HepG2 (cell line): ENCODE results near the gene EHBP1. TPM values are rescaled to one million over a fixed set of nuclear protein-coding genes. Genes with fewer than 3 reads are reported as not detected.
A peak's percentile ranks its signal among the peaks of the same experiment; 100 is the strongest.

Experiments used
- BRF2 ChIP-seq: sonication (generic); formaldehyde crosslinking; IDR thresholded peaks from 2 replicates; pipeline ENCODE4 v1.8.1; 2022; ENCODE audit warnings: mild to moderate bottlenecking, missing genetic modification reagents
- CREBL2 ChIP-seq: sonication (generic); formaldehyde crosslinking; IDR thresholded peaks from 2 replicates; pipeline ENCODE4 v1.8.1; 2023; ENCODE audit warnings: missing genetic modification reagents, mild to moderate bottlenecking, borderline replicate concordance
- CSRNP1 ChIP-seq: sonication (generic); formaldehyde crosslinking; IDR thresholded peaks from 2 replicates; pipeline ENCODE4 v1.8.1; 2023; ENCODE audit warnings: mild to moderate bottlenecking, missing genetic modification reagents
- DR1 ChIP-seq: sonication (generic); formaldehyde crosslinking; IDR thresholded peaks from 2 replicates; pipeline ENCODE4 v1.8.0; 2021; ENCODE audit warnings: mild to moderate bottlenecking, missing genetic modification reagents, inconsistent platforms
- ETV5 ChIP-seq: IDR thresholded peaks from 2 replicates; pipeline ENCODE4 v1.6.1; 2018; ENCODE audit warnings: missing biosample characterization, missing genetic modification reagents, inconsistent platforms, borderline replicate concordance
- HDAC1 ChIP-seq: sonication (generic); formaldehyde crosslinking; IDR thresholded peaks from 2 replicates; pipeline ENCODE4 v1.5.1; 2020; ENCODE audit warnings: mild to moderate bottlenecking, missing genetic modification reagents
- HDAC2 ChIP-seq: sonication (generic); formaldehyde crosslinking; IDR thresholded peaks from 2 replicates; pipeline ENCODE4 v1.4.0; 2020; ENCODE audit warnings: missing genetic modification reagents
- MTF1 ChIP-seq: sonication (generic); formaldehyde crosslinking; IDR thresholded peaks from 2 replicates; pipeline ENCODE4 v1.5.0; 2020; ENCODE audit warnings: missing genetic modification reagents
- PBX3 ChIP-seq: sonication (generic); formaldehyde crosslinking; IDR thresholded peaks from 2 replicates; pipeline ENCODE4 v1.8.1; 2023; ENCODE audit warnings: missing genetic modification reagents, inconsistent platforms, borderline replicate concordance
- TGIF2 ChIP-seq: IDR thresholded peaks from 2 replicates; pipeline ENCODE4 v1.6.1; 2016; ENCODE audit warnings: control low read depth, missing compliant biosample characterization
- ZNF326 ChIP-seq: sonication (generic); formaldehyde crosslinking; IDR thresholded peaks from 2 replicates; pipeline ENCODE4 v1.4.0; 2020; ENCODE audit warnings: missing genetic modification reagents, borderline replicate concordance
- ZNF597 ChIP-seq: sonication (generic); formaldehyde crosslinking; IDR thresholded peaks from 2 replicates; pipeline ENCODE4 v1.5.0; 2020; ENCODE audit warnings: missing genetic modification reagents
- ZNF709 ChIP-seq: sonication (generic); formaldehyde crosslinking; IDR thresholded peaks from 2 replicates; pipeline ENCODE4 v1.5.0; 2020; ENCODE audit warnings: mild to moderate bottlenecking, missing genetic modification reagents
- ZNF775 ChIP-seq: sonication (generic); formaldehyde crosslinking; IDR thresholded peaks from 2 replicates; pipeline ENCODE4 v1.4.0; 2020; ENCODE audit warnings: missing genetic modification reagents, mild to moderate bottlenecking, moderate library complexity, borderline replicate concordance
- ZNF816 ChIP-seq: sonication (generic); formaldehyde crosslinking; IDR thresholded peaks from 2 replicates; pipeline ENCODE4 v1.8.0; 2022; ENCODE audit warnings: missing genetic modification reagents, mild to moderate bottlenecking, borderline replicate concordance
- polyA plus RNA-seq, 8 experiments: library from polyadenylated mRNA; depleted of rRNA in 3 of 8; stranded (reverse) in 7 of 8; unstranded in 1 of 8; fragments of >200 nt; fragmentation: Illumina TruSeq in 4 of 8; extraction: Trizol in 4 of 8; gene quantifications; 2 replicates each; pipeline versions ENCODE4 v1.2.1 to v1.2.3, GENCODE V29; 2011 to 2016; ENCODE audit warnings: low read depth in 4 of 8, missing spikeins in 1 of 8, mixed read lengths in 1 of 8; ENCODE audit not compliant: insufficient read depth in 1 of 8
- total RNA-seq, 5 experiments: library from RNA; depleted of rRNA; stranded (reverse); fragments of >200 nt; fragmentation: Illumina TruSeq; extraction: Trizol; gene quantifications; 2 replicates each; pipeline ENCODE4 v1.2.3, GENCODE V29; 2016; ENCODE audit warnings: low read depth in 1 of 5
- TF ChIP-seq, protein P1 (sequence below), 2 experiments: sonication (generic) in 1 of 2; formaldehyde crosslinking in 1 of 2; IDR thresholded peaks; 2 replicates each; pipeline versions ENCODE4 v1.4.0 to v1.6.1; 2018 to 2020; ENCODE audit warnings: missing genetic modification reagents in 2 of 2, borderline replicate concordance in 1 of 2, low read depth in 1 of 2, mild to moderate bottlenecking in 1 of 2, missing biosample characterization in 1 of 2
- TF ChIP-seq, protein P2 (sequence below): sonication (generic); formaldehyde crosslinking; IDR thresholded peaks from 2 replicates; pipeline ENCODE4 v1.5.0; 2020; ENCODE audit warnings: mild to moderate bottlenecking, missing genetic modification reagents

Gene EHBP1
- total and polyA plus RNA-seq, 2 of the 13 experiments (the other 11 are each of a cell fraction or from before 2014, with no cell fraction given) = 93.5 to 146 TPM

DNA sequence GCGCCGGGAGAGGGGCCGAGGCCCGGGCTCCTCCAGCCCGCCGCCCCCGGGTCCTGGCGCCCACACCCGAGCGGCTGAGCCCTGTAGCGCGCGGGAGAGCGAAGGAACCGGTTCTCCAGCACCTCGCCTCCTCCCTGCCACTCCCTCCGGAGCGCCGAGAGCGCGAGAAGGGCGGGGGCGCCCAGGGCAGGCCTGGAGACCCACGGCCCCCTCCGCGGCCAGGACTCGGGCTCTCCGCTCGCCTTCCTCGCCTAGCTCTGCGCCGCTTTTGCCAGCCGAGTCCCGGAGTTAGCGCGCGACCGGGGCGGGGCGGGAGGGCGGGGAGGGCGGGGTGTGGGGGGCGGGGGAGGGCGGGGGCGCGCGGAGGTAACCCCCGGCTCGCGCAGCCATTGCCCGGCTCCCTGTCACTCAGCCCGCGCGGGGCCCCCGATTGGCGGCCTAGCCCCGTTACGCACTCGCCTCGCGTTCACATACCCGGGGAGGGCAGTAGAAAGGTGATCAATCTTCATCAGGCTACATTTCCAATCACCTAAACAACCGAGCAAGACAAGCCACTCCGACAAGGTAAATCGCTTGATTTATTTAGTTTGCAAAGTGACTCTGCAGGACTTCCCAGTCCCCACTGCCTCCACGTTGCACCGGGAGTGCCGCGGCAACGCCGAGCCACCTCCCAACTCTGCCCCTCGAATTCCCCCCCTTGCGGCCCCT is 345.0 kb downstream of the EHBP1 start, which contains the start of gene OTX1 (continued):
- TF ChIP-seq PBX3 (CRISPR knock-in tag) (peak; percentile 14; the same call in 1 of the 2 replicates), ZNF326 (CRISPR knock-in tag) (no peak), ZNF597 (no peak), DR1 (CRISPR knock-in tag) (no peak), TGIF2 (CRISPR knock-in tag) (peak; percentile 68; the same call in 1 of the 2 replicates), CSRNP1 (CRISPR knock-in tag) (peak; percentile 70; the same call in 1 of the 2 replicates), HDAC2 (CRISPR knock-in tag) (0 out of 2 replicates have a peak, but pooled peaks have one; percentile 11), ZNF775 (CRISPR knock-in tag) (0 out of 2 replicates have a peak, but pooled peaks have one; percentile 11), HDAC1 (peak; percentile 54), MTF1 (CRISPR knock-in tag) (no peak), ETV5 (CRISPR knock-in tag) (0 out of 2 replicates have a peak, but pooled peaks have one; percentile 10), ZNF709 (0 out of 2 replicates have a peak, but pooled peaks have one; percentile 43), ZNF816 (CRISPR knock-in tag) (0 out of 2 replicates have a peak, but pooled peaks have one; percentile 17), CREBL2 (0 out of 2 replicates have a peak, but pooled peaks have one; percentile 28), BRF2 (CRISPR knock-in tag) (0 out of 2 replicates have a peak, but pooled peaks have one; percentile 18)
- TF ChIP-seq, protein P1, sequence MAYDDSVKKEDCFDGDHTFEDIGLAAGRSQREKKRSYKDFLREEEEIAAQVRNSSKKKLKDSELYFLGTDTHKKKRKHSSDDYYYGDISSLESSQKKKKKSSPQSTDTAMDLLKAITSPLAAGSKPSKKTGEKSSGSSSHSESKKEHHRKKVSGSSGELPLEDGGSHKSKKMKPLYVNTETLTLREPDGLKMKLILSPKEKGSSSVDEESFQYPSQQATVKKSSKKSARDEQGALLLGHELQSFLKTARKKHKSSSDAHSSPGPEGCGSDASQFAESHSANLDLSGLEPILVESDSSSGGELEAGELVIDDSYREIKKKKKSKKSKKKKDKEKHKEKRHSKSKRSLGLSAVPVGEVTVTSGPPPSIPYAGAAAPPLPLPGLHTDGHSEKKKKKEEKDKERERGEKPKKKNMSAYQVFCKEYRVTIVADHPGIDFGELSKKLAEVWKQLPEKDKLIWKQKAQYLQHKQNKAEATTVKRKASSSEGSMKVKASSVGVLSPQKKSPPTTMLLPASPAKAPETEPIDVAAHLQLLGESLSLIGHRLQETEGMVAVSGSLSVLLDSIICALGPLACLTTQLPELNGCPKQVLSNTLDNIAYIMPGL (CRISPR knock-in tag; IDR thresholded peaks at IDR 0.05; ENCODE audit: borderline replicate concordance in 1 of 2, low read depth in 1 of 2) = peak in 1 of 2 experiments; percentile 65; a peak in 2 of 4 replicates
- TF ChIP-seq, protein P2, sequence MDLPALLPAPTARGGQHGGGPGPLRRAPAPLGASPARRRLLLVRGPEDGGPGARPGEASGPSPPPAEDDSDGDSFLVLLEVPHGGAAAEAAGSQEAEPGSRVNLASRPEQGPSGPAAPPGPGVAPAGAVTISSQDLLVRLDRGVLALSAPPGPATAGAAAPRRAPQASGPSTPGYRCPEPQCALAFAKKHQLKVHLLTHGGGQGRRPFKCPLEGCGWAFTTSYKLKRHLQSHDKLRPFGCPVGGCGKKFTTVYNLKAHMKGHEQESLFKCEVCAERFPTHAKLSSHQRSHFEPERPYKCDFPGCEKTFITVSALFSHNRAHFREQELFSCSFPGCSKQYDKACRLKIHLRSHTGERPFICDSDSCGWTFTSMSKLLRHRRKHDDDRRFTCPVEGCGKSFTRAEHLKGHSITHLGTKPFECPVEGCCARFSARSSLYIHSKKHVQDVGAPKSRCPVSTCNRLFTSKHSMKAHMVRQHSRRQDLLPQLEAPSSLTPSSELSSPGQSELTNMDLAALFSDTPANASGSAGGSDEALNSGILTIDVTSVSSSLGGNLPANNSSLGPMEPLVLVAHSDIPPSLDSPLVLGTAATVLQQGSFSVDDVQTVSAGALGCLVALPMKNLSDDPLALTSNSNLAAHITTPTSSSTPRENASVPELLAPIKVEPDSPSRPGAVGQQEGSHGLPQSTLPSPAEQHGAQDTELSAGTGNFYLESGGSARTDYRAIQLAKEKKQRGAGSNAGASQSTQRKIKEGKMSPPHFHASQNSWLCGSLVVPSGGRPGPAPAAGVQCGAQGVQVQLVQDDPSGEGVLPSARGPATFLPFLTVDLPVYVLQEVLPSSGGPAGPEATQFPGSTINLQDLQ (CRISPR knock-in tag) = 0 out of 2 replicates have a peak, but pooled peaks have one; percentile 23
